Esophagus squamous epithelium (tissue), 5 donors: ENCODE measurements around the gene RAB6B. TPM values are rescaled to one million over a fixed set of nuclear protein-coding genes. Genes with fewer than 3 reads are reported as not detected.

ENCODE experiments used
- DNase-seq: peaks from one replicate; lab custom pipeline; 2025; lab: John Stamatoyannopoulos, UW
- H3K27ac ChIP-seq, 4 donors: fragments of 200-600 bp; sonication (generic); one replicate each; pipeline ENCODE4 v1.5.1; 2016 to 2019; ENCODE audit warnings: mild to moderate bottlenecking in 1 of 4
- H3K27me3 ChIP-seq, 4 donors: fragments of 200-600 bp; sonication (generic); 1 replicate in 3 of 4; 2 replicates in 1 of 4; pipeline versions ENCODE4 v1.5.1 to v1.6.0; 2017 to 2021; ENCODE audit warnings: antibody characterized with exemption in 1 of 4
- H3K36me3 ChIP-seq, 3 donors: fragments of 200-600 bp; sonication (generic); one replicate each; pipeline ENCODE4 v1.5.1; 2016 to 2019
- H3K4me1 ChIP-seq, 3 donors: fragments of 200-600 bp; sonication (generic); one replicate each; pipeline ENCODE4 v1.5.1; 2017 to 2019
- H3K4me3 ChIP-seq, 4 donors: fragments of 200-600 bp; sonication (generic); 1 replicate in 3 of 4; 2 replicates in 1 of 4; pipeline ENCODE4 v1.5.1; 2016 to 2019; ENCODE audit warnings: mild to moderate bottlenecking in 2 of 4, moderate library complexity in 1 of 4
- H3K9me3 ChIP-seq, 3 donors: fragments of 200-600 bp; sonication (generic); one replicate each; pipeline ENCODE4 v1.5.1; 2016 to 2019
- CTCF ChIP-seq, 6 experiments: fragments of 450-650 bp in 4 of 6; fragments of 200-600 bp in 2 of 6; sonication (generic) in 2 of 6; IDR thresholded peaks; one replicate each; pipeline ENCODE4 v1.5.1; 2016 to 2019; ENCODE audit warnings: antibody characterized with exemption in 6 of 6, mild to moderate bottlenecking in 4 of 6, moderate library complexity in 4 of 6
- POLR2A ChIP-seq, 4 donors: fragments of 450-650 bp; IDR thresholded peaks; one replicate each; pipeline ENCODE4 v1.6.1; 2017; ENCODE audit warnings: antibody characterized with exemption in 4 of 4, mild to moderate bottlenecking in 4 of 4, moderate library complexity in 3 of 4
- WGBS, 2 donors: methylation state at CpG; one replicate each; pipeline ENCODE4 v1.1.5; 2018; 5-methylcytosine and 5-hydroxymethylcytosine counted together
- intact Hi-C: fragments of 100-400 bp; cut with DNase I; formaldehyde crosslinking; loops from one replicate; pipeline ENCODE4 v1.15.0; 2022
- total RNA-seq, 4 donors: library from RNA; depleted of rRNA; stranded (reverse); fragments of >200 nt; gene quantifications; one replicate each; pipeline ENCODE4 v1.1.0, GENCODE V29; 2016
- donor health status: DM: yes; HTN: yes; CAD: no.

RAB6B gene
- total RNA-seq, 4 donors from 2014 or later: 0.09 to 1.7 (median 0.68) TPM

DNA sequence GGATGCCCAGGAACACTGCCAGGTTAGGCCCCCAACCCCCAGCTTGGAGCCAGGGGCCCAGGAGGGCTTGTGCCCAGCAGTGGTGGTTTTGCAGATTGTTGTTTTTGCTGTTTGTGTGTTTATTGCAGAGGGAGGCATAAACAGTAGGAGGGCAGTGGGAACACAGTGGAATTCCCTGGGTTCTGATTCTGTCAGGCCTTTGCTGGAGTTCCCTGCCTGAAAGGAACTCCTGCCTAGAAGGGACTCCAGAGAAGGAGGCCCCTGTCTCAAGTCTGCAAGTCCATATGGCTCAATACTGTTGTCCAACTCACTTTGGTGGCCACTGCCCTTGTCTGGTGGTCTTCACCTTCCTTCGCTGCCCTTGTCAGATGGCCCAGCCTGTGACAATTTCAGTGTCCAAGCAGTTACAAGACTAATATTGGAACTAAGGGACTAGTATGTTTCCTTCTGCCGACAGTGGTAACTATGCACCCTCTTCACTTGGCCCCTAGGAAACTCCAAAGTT is 47.4 kb upstream of the RAB6B start:
- H3K27me3 ChIP-seq: no peaks in the 10 kb centered on the region

GRCh38 chr3:133941415-133941821 is 45.7 kb upstream of the RAB6B start:
- Histone ChIP-seq H3K4me1 (peaks cover 18 to 74% (median 35%) of the 10 kb centered on the region in 3 donors), H3K36me3 (peaks cover 0 to 5% (median 0%) of the 10 kb centered on the region in 3 donors), H3K9me3 (no peaks in the 10 kb centered on the region), H3K27ac (peak overlapping the region in 1 of 4 donors; percentile 13), H3K27me3 (no peaks in the 10 kb centered on the region), H3K4me3 (no peak overlapping the region)
- intact Hi-C loops: no loop called here
- WGBS, 2 donors: 51 to 69% methylated on average over 7 of the region's 7 CpGs
- TF ChIP-seq POLR2A (IDR thresholded peaks at IDR 0.05) (no peak), CTCF (IDR thresholded peaks at IDR 0.05) (no peak)
- no peak for DNase-seq

More for the DNA sequence above, 47.4 kb upstream of the RAB6B start:
- Histone ChIP-seq H3K9me3 (no peaks in the 10 kb centered on the region), H3K27ac (peak overlapping the region in 2 of 4 donors; percentile 70 to 85), H3K36me3 (peaks cover 0 to under 1% (median 0%) of the 10 kb centered on the region in 3 donors), H3K4me1 (peaks cover 21 to 81% (median 35%) of the 10 kb centered on the region in 3 donors), H3K4me3 (no peak overlapping the region)
- WGBS, 2 donors: 67 to 85% methylated on average over 2 of the region's 2 CpGs
- no peak for DNase-seq
- TF ChIP-seq POLR2A (IDR thresholded peaks at IDR 0.05) (no peak), CTCF (IDR thresholded peaks at IDR 0.05) (no peak)
- intact Hi-C loops: no loop called here

DNA sequence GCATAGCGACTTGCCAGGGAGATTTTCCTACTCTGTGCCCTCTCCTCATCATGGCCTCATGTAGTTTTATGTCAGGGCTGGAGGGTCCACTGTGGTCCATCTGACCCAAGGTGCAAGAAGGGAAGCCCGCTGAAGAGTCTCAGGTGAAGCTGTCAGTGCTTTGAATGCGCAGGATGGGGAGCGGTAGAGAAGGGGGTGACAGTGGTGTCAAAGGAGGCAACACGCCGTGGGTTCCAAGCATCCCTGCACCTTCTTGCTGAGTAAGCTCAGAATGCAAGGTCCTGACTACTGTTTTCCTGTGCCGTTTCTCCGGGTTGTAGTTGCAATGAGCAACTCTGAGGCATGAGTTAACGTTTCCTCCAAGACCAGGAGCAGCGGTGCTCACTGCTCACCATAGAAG is 44.9 kb upstream of the RAB6B start:
- DNase-seq: no peak
- Histone ChIP-seq H3K27ac (no peak overlapping the region), H3K36me3 (peaks cover 0 to 6% (median 0%) of the 10 kb centered on the region in 3 donors), H3K9me3 (no peaks in the 10 kb centered on the region), H3K4me3 (no peak overlapping the region), H3K27me3 (no peaks in the 10 kb centered on the region), H3K4me1 (peaks cover 18 to 65% (median 28%) of the 10 kb centered on the region in 3 donors)
- 89 to 94% methylated on average over 5 to 9 of the region's 10 CpGs for WGBS, 2 donors
- no peak for TF ChIP-seq CTCF (IDR thresholded peaks at IDR 0.05)
- no peak for TF ChIP-seq POLR2A (IDR thresholded peaks at IDR 0.05)
- intact Hi-C loops: no loop called here

DNA sequence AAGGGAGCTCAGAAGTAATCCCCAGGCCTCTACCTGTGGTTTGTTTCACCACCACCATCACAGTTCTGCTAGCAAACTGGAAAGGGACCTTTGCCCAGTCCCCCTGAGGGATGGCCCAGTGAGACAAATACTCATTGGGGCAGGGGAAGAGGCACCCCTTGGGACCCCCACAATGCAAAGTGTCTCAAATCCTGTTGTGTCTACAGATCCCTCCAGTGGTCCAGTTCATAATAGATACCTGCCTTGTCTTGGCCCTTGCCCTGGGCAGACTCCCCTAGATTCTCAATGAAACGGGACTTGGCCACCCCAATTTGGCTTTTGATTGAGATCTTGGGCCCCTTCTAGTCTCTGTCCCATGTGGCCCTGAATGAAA is 43.8 kb upstream of the RAB6B start:
- H3K27me3 ChIP-seq: no peaks in the 10 kb centered on the region
- H3K4me1 ChIP-seq: peaks cover 8 to 54% (median 18%) of the 10 kb centered on the region in 3 donors
- peaks cover 0 to 16% (median 0%) of the 10 kb centered on the region in 3 donors for H3K36me3 ChIP-seq
- peak overlapping the region in 1 of 4 donors; percentile 21 for H3K27ac ChIP-seq
- intact Hi-C loops: no loop called here
- 44 to 73% methylated on average over 1 of the region's 1 CpG for WGBS, 2 donors
- H3K9me3 ChIP-seq: no peaks in the 10 kb centered on the region
- H3K4me3 ChIP-seq: no peak overlapping the region
- no peak for DNase-seq
- TF ChIP-seq CTCF (IDR thresholded peaks at IDR 0.05) (no peak), POLR2A (IDR thresholded peaks at IDR 0.05) (no peak)

DNA sequence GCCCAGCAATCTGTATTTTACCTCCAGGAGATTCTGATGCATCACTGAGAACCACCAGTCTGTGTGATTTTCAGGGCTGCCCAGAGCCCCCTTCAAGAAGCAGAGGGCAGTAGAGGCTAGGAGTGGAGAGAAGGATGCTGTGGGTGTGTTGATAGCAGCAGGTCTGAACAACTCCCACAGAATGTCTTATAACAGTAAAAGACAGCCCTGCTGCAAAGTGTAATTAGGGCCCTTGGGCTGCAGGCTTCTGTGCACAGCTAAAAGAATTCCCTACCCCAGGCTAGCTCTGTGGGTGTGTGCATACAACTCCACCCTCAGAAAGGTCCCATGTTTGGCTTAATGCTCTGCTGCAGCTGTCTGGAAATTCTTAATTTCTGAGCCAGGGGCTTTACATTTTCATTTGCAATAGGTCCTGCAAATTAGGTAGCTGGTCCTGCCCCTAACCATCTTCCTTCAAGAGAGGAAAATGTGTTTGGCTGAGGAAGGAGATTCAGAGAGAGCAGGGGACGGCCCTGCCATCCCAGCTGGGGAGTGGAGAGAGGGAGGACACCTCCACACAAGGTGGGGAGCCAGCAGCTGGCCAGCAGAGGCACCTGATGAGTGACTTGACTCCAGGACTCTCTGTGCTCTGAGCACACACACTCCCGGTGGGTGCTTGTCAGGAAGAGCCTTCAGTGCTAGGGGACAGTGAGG is 43.2 kb upstream of the RAB6B start:
- peak overlapping the region in 1 of 4 donors; percentile 21 for H3K27ac ChIP-seq

More for the DNA sequence above, 43.2 kb upstream of the RAB6B start:
- H3K4me3 ChIP-seq: no peak overlapping the region
- 8 to 33% methylated on average over 1 to 2 of the region's 2 CpGs for WGBS, 2 donors
- DNase-seq: no peak
- H3K9me3 ChIP-seq: no peaks in the 10 kb centered on the region
- H3K27me3 ChIP-seq: no peaks in the 10 kb centered on the region
- peaks cover 2 to 49% (median 13%) of the 10 kb centered on the region in 3 donors for H3K4me1 ChIP-seq
- TF ChIP-seq CTCF (IDR thresholded peaks at IDR 0.05): peak in 2 of 6 experiments; percentile 14 to 28
- TF ChIP-seq POLR2A (IDR thresholded peaks at IDR 0.05): no peak
- peaks cover 0 to 16% (median 0%) of the 10 kb centered on the region in 3 donors for H3K36me3 ChIP-seq
- intact Hi-C loops: no loop called here
